HG02943 (cell line): Measurements from ENCODE around the gene PDE6B.

Experiments
- ATAC-seq: cut with Tn5 transposase; IDR thresholded peaks from one replicate; pipeline ENCODE4 v1.9.1; 2021; ENCODE audit warnings: mild to moderate bottlenecking, low read depth, moderate library complexity; ENCODE audit not compliant: unreplicated experiment

Gene PDE6B

GRCh38 chr4:717601-718320 lies 92.4 kb downstream of the PDE6B start:
- no peak for ATAC-seq

- ATAC-seq = no peak
Observed at GRCh38 chr4:718460-718859, 93.1 kb downstream of the PDE6B start.
